ENCODE results near the gene PROSER2.

The PROSER2 gene

GRCh38 chr10:11906714-11907113, 83.6 kb downstream of the PROSER2 start:
- no peak for TF ChIP-seq CTCF (IDR thresholded peaks at IDR 0.05; ENCODE audit: low read length, missing control alignments)
- no peak for DNase-seq (ENCODE audit: low read depth)
- no peak overlapping the region for H3K4me3 ChIP-seq (replicated peaks; ENCODE audit: low read depth, low read length)

- no peak overlapping the region for H3K4me3 ChIP-seq (replicated peaks; ENCODE audit: low read depth, low read length)
- TF ChIP-seq CTCF (IDR thresholded peaks at IDR 0.05; ENCODE audit: low read length, missing control alignments), result no peak
- no peak for DNase-seq (ENCODE audit: low read depth)
These were observed 84.8 kb downstream of the PROSER2 start for GRCh38 chr10:11907914-11908313.

GRCh38 chr10:11908536-11908935, 85.4 kb downstream of the PROSER2 start:
- no peak for TF ChIP-seq CTCF (IDR thresholded peaks at IDR 0.05; ENCODE audit: low read length, missing control alignments)
- DNase-seq (ENCODE audit: low read depth), result no peak
- H3K4me3 ChIP-seq (replicated peaks; ENCODE audit: low read depth, low read length), result no peak overlapping the region

GRCh38 chr10:11908991-11909390, 85.8 kb downstream of the PROSER2 start:
- no peak for TF ChIP-seq CTCF (IDR thresholded peaks at IDR 0.05; ENCODE audit: low read length, missing control alignments)
- no peak for DNase-seq (ENCODE audit: low read depth)
- H3K4me3 ChIP-seq (replicated peaks; ENCODE audit: low read depth, low read length), result no peak overlapping the region

GRCh38 chr10:11909618-11910017, 86.5 kb downstream of the PROSER2 start:
- DNase-seq (ENCODE audit: low read depth), result no peak
- H3K4me3 ChIP-seq (replicated peaks; ENCODE audit: low read depth, low read length), result no peak overlapping the region
- no peak for TF ChIP-seq CTCF (IDR thresholded peaks at IDR 0.05; ENCODE audit: low read length, missing control alignments)

- no peak overlapping the region for H3K4me3 ChIP-seq (replicated peaks; ENCODE audit: low read depth, low read length)
- DNase-seq (ENCODE audit: low read depth), result no peak
- no peak for TF ChIP-seq CTCF (IDR thresholded peaks at IDR 0.05; ENCODE audit: low read length, missing control alignments)
These were observed 86.9 kb downstream of the PROSER2 start for GRCh38 chr10:11910102-11910501.

- H3K4me3 ChIP-seq (replicated peaks; ENCODE audit: low read depth, low read length), result no peak overlapping the region
- no peak for DNase-seq (ENCODE audit: low read depth)
- TF ChIP-seq CTCF (IDR thresholded peaks at IDR 0.05; ENCODE audit: low read length, missing control alignments), result no peak
These were observed 90.0 kb downstream of the PROSER2 start for GRCh38 chr10:11913079-11913641.

All from fibroblast of pulmonary artery (primary cell).